Mesodermal cell (in vitro differentiated cells): ENCODE data around the gene MIX23.

ENCODE experiments used
- H3K27ac ChIP-seq: 2 replicates; pipeline ENCODE4 v1.7.0; 2013; ENCODE audit warnings: mild to moderate bottlenecking, low read depth, low read length, moderate library complexity; ENCODE audit not compliant: severe bottlenecking
- H3K36me3 ChIP-seq: 2 replicates; pipeline ENCODE4 v1.7.1; 2013; ENCODE audit warnings: mild to moderate bottlenecking, low read length, moderate library complexity; ENCODE audit not compliant: control insufficient read depth, insufficient read depth
- H3K4me1 ChIP-seq: one replicate; pipeline ENCODE4 v1.7.1; 2013; ENCODE audit warnings: mild to moderate bottlenecking, low read length; ENCODE audit not compliant: insufficient read depth, control insufficient read depth, poor library complexity, severe bottlenecking
- H3K4me3 ChIP-seq: 2 replicates; pipeline ENCODE4 v1.7.0; 2013; ENCODE audit warnings: low read length, control low read depth, mild to moderate bottlenecking; ENCODE audit not compliant: insufficient read depth, poor library complexity, severe bottlenecking; ENCODE audit errors: extremely low read depth
- H3K9me3 ChIP-seq: 2 replicates; pipeline ENCODE4 v1.7.1; 2013; ENCODE audit warnings: mild to moderate bottlenecking, low read length, moderate library complexity; ENCODE audit not compliant: control insufficient read depth
- WGBS, 2 experiments: methylation state at CpG; one replicate each; pipeline ENCODE4 v1.1.5; 2013; ENCODE audit warnings: missing lambda C conversion rate in 2 of 2; ENCODE audit not compliant: insufficient coverage in 2 of 2; 5-methylcytosine and 5-hydroxymethylcytosine counted together

The MIX23 gene

DNA sequence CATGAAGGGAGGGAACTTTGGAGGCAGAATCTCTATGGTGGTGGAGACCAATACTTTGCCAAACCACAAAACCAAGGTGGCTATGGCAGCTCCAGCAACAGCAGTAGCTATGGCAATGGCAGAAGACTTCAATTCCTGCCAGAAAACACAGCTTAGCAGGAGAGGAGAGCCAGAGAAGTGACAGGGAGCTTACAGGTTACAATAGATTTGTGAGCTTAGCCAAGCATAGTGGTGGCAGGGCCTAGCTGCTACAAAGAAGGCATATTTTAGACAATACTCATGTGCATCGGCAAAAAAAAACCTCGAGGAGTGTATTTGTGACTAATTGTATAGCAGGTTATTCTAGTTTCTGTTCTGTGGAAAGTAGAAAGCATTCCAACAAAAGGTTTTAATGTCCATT lies 64.4 kb downstream of the MIX23 start:
- Histone ChIP-seq H3K4me3 (no peak overlapping the region), H3K27ac (no peak overlapping the region), H3K4me1 (no peaks in the 10 kb centered on the region), H3K36me3 (no peaks in the 10 kb centered on the region), H3K9me3 (no peaks in the 10 kb centered on the region)
- WGBS, 2 experiments, result 100% methylated on average over 1 of the region's 2 CpGs; no CpG with 5 or more reads in 1 of the 2 experiments

DNA sequence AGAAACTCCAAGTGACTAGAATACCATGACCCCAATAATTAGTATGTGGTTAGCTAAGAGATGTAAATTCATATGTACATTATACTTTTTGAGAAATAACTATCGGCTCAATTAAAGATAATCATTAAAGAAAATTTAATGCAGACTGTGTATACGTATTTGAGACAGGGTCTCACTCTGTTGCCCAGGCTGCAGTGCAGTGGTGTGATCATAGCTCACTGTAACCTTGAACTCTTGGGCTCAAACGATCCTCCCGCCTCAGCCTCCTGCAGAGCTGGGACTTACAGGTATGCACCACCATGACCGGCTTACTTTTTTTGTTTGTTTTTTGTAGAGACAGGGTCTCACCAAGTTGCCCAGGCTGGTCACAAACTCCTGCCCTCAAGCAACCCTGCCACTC lies 66.7 kb downstream of the MIX23 start:
- Histone ChIP-seq H3K36me3 (no peaks in the 10 kb centered on the region), H3K4me3 (no peak overlapping the region), H3K27ac (no peak overlapping the region), H3K9me3 (no peaks in the 10 kb centered on the region), H3K4me1 (no peaks in the 10 kb centered on the region)
- 67 to 71% methylated on average over 4 of the region's 5 CpGs for WGBS, 2 experiments

DNA sequence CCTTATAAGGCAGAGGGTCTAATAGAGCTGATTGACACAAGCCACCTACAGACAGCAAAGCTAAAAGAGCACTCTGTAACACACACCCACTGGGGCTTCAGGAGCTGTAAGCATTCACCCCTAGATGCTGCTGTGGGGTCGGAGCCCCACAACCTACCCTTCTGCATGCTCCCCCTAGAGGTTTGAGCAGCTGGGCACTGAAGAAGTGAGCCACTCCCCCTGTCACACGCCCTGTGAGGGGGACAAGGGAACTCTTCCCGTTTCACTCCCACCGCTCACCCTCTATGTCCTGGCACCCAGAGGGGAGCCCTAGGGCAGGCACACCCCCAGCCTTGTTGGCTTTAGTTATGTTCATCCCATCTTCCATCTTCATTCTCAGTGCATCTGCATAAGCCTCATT lies 67.4 kb downstream of the MIX23 start:
- Histone ChIP-seq H3K27ac (no peak overlapping the region), H3K4me1 (no peaks in the 10 kb centered on the region), H3K36me3 (no peaks in the 10 kb centered on the region), H3K9me3 (no peaks in the 10 kb centered on the region), H3K4me3 (no peak overlapping the region)
- 56 to 81% methylated on average over 4 of the region's 4 CpGs for WGBS, 2 experiments

DNA sequence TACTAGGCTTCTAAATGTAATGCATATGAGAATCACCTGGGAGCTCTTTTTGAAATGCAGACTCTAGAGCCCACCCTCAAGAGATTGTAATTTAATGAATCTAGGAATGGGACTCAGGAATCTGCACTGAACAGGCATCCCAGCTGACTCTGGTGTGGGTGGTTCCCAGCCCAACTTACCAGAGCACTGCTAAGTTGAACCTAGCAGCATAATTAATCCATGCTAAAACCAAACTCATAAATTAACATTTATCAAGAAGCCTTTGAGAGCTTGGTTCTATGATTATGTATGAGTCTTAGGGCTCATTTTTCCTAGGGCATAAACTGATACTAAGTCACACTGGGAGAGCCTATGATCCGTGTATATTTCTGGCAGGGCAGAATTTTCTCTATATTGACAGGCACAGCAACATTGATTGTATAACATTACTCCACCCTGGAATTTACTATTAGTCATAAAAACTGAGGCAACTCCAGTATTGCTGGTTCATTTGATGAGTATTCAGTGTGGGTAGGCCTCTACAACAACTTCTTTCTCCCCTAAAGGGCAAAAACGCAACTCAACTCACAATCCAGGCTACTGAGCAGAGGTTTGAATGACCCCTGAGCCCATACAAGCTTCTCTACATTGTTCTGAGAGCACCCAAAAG lies 68.7 kb downstream of the MIX23 start:
- WGBS, 2 experiments, result 83% methylated on average over 1 of the region's 2 CpGs; no CpG with 5 or more reads in 1 of the 2 experiments
- Histone ChIP-seq H3K9me3 (no peaks in the 10 kb centered on the region), H3K4me1 (no peaks in the 10 kb centered on the region), H3K4me3 (no peak overlapping the region), H3K36me3 (no peaks in the 10 kb centered on the region), H3K27ac (no peak overlapping the region)

DNA sequence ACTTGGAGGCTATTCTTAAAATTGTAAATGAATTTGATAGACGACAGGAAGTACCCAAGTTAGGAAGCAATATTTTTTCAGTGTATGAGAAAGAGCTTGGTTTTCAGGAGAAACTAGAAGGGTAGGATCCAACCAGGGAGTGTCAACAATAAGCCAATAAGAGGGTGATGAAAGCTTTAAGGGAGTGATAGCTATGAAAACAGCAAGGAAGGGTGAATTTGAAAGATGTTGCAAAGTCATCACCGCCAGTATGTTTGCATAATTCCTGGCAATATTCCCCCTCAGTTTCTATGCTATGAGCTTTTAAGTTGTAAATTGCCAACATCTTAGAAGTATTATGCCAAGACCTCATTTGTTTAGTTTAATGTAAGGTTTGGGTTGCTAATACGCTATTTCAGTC lies 69.8 kb downstream of the MIX23 start:
- WGBS, 2 experiments, result 90 to 95% methylated on average over 1 of the region's 3 CpGs
- Histone ChIP-seq H3K27ac (no peak overlapping the region), H3K36me3 (no peaks in the 10 kb centered on the region), H3K4me1 (no peaks in the 10 kb centered on the region), H3K9me3 (no peaks in the 10 kb centered on the region), H3K4me3 (no peak overlapping the region)

DNA sequence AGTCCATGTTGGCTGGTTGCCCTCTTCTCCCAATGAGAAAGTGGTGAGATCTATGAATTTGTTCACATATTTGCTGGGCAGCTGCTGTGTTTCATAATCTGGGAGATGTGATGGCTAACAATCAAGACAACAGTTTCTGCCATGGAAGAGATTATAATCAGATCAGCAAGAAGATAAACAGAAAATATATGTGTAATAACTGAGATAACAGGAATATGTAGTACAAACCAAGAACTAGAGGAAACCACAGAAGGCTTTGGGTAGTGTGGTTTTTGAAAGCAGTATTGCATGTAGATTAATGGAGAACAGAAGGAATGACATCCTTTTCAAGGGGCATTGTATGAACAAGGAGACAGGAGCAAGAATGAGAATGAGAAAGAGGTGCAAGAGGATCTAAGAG lies 70.2 kb downstream of the MIX23 start:
- no peaks in the 10 kb centered on the region for H3K4me1 ChIP-seq
- no peaks in the 10 kb centered on the region for H3K36me3 ChIP-seq
- H3K4me3 ChIP-seq, result no peak overlapping the region
- no peak overlapping the region for H3K27ac ChIP-seq
- H3K9me3 ChIP-seq, result no peaks in the 10 kb centered on the region

DNA sequence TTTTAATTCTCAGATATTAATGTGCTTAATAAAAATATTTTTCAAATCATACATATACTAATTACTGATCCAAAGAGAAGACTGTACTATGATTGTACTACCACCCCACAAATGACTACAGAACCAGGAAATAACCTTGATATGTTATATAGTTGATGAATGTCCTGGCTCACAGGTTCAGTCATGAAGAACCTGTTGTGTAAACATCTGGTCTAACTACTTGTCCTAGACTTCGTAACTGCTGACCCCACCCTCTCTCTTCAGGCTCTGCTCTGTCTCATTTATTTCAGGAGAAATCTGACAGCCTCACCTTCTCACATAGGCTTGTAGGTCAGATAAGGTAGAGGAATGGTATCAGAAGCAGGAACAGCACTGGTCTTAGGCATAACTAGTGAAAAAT lies 72.7 kb downstream of the MIX23 start:
- no peaks in the 10 kb centered on the region for H3K4me1 ChIP-seq
- no peak overlapping the region for H3K4me3 ChIP-seq
- H3K36me3 ChIP-seq, result no peaks in the 10 kb centered on the region
- H3K9me3 ChIP-seq, result no peaks in the 10 kb centered on the region
- WGBS, 2 experiments, result no CpG with 5 or more reads among the region's 1 CpG
- H3K27ac ChIP-seq, result no peak overlapping the region
